ENCODE data around the gene ABLIM2.

Gene ABLIM2

DNA sequence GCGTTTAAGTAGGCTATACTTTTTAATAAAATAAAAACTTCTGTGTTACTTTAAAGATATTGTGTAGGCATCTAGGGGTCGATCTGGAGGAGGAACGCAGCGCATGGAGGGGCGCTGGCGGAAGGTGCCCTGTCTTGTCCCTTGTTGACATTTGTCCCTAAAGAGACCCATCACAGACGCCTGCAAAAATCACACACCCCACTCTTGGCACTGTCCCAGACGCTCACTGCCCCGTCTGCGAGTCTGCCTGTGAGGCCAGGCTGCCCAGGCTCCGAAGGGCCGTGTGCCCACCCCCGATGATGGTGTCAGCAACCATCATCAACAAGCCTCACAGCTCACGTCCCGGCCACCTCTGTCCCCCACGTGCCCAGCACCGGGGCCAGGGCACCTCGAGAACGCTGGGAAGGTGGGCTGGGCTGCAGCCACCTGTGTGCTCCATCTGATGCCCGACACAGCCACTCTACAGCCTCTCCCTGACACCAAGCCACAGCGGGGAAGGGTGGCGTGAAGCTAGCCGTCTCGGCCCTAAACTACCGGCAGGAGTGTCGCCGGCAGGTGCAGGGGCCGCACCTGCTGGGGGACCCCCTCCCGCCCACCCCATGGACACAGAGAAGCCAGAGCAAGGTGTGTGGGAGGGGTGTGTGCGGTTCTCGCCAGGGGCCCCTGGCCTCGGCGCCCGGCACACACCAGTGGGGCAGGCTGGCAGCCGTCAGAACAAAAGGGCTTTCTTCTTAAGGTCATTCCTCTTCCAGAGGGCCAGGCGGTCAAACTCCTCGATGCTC lies 192.1 kb downstream of the ABLIM2 start:
- no peak for TF ChIP-seq JUND (IDR thresholded peaks at IDR 0.05; ENCODE audit: low read depth)
- no peak for DNase-seq (ENCODE audit: low read depth in 1 of 2, low spot score in 1 of 2)
- in situ Hi-C loops (cut with HindIII; ENCODE audit: low pct_unique_long_range_greater_than_20kb, low sequenced_read_pairs), result no loop called here

DNA sequence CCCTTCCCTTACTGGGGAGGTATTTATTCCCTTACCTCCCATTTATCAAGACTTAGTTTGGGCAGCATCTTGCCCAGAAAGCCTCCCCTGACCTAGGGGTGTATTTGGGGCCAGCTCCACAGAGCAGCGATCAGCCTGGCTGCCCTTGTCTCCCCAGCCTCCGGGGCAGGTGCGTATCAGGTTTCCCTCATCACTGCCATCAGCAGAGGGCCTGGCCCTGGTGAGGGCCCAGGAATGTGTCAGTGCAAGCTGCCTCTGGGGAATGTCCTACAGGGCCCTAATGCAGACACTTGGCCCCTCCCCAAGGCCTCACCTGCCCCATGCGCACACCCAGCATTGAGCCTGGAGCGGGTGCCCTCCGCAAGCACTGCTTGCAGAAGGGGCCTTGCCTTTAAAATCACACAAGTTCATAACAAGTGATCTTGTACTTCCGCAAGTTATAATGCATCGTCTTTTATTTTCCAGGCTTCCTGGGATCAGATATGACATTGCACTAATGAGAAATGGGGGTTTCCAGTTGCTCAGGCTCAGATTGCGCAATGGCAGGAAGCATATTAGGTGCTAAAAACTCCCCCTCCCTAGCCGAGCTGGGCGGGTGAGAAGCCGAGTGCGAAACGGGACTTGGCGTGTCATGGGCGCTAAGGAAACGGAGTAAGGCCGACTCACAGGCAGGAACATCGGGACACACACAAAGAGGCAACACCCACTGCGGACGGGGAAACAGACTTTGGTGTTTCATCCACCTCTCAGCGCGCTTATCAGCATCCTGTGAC lies 193.5 kb downstream of the ABLIM2 start:
- in situ Hi-C loops (cut with HindIII; ENCODE audit: low pct_unique_long_range_greater_than_20kb, low sequenced_read_pairs), result no loop called here
- TF ChIP-seq JUND (IDR thresholded peaks at IDR 0.05; ENCODE audit: low read depth), result no peak
- DNase-seq (ENCODE audit: low read depth in 1 of 2, low spot score in 1 of 2), result no peak

- DNase-seq (ENCODE audit: low read depth in 1 of 2, low spot score in 1 of 2), result no peak
- TF ChIP-seq JUND (IDR thresholded peaks at IDR 0.05; ENCODE audit: low read depth), result no peak
- in situ Hi-C loops (cut with HindIII; ENCODE audit: low pct_unique_long_range_greater_than_20kb, low sequenced_read_pairs), result no loop called here
Measured at GRCh38 chr4:7964459-7964858, 194.2 kb downstream of the ABLIM2 start.

DNA sequence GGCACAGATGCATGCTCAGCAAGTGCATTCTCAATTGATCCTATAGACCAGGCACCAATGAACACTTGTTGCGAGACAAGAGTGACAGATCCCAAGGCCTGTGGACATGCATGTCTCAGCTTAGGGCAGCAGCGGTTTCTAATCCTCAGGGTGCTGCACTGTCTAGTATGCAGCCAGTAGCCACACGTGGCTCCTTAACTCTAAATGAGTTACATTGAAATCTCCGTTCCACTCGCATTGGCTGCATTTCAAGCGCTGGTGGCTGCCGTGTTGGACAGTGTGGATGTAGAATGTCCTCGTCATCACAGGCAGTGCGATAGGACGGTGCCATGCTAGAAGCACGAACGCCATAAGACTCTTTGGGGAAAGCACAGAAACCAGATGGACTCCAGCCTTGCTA lies 194.9 kb downstream of the ABLIM2 start:
- in situ Hi-C loops (cut with HindIII; ENCODE audit: low pct_unique_long_range_greater_than_20kb, low sequenced_read_pairs), result no loop called here
- no peak for TF ChIP-seq JUND (IDR thresholded peaks at IDR 0.05; ENCODE audit: low read depth)

GRCh38 chr4:7962609-7963508 lies 195.8 kb downstream of the ABLIM2 start:
- DNase-seq (ENCODE audit: low read depth in 1 of 2, low spot score in 1 of 2), result no peak
- in situ Hi-C loops (cut with HindIII; ENCODE audit: low pct_unique_long_range_greater_than_20kb, low sequenced_read_pairs), result no loop called here
- TF ChIP-seq JUND (IDR thresholded peaks at IDR 0.05; ENCODE audit: low read depth), result no peak

More for the DNA sequence above, 194.9 kb downstream of the ABLIM2 start:
- no peak for DNase-seq (ENCODE audit: low read depth in 1 of 2, low spot score in 1 of 2)

DNA sequence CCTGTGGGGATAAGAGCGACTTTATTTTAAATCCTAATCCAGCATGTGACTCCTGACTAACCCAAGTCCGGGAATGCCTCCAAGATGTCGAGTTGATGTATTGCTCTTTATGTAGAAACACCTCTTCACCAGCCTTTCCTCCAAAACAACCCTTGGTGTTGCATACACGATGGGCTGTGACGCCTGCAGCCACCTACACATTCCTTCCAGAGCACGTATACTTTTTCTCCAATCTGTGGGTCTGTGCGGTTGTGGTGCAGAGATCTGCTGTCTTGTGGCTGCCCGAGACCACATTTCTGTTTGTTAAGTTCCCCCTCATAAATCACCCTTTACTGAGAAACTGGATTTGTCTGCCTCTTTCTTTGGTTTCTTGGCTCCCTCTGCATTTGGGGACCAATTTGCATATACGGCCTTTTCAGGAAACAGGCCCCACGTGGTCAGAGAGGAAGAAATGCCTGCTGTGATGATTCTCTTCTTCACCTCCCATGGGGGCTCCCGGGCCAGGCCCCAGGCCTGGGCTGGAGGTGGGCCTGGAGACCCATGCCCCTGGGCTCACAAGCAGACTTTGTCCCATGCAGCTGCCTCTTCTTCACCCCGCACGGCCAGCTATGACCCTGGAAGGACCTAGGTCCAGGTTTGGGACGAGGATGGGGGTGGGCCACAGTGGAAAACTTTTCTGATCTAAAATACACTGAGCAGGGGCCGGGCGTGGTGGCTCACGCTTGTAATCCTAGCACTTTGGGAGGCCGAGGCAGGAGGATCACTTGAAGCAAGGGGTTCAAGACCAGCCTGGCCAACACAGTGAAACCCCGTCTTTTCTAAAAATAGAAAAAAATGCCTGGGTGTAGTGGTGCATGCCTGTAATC lies 197.6 kb downstream of the ABLIM2 start:
- TF ChIP-seq JUND (IDR thresholded peaks at IDR 0.05; ENCODE audit: low read depth), result no peak
- DNase-seq (ENCODE audit: low read depth in 1 of 2, low spot score in 1 of 2), result no peak
- in situ Hi-C loops (cut with HindIII; ENCODE audit: low pct_unique_long_range_greater_than_20kb, low sequenced_read_pairs), result no loop called here

GRCh38 chr4:7960017-7960789 lies 198.4 kb downstream of the ABLIM2 start:
- no peak for TF ChIP-seq JUND (IDR thresholded peaks at IDR 0.05; ENCODE audit: low read depth)
- in situ Hi-C loops (cut with HindIII; ENCODE audit: low pct_unique_long_range_greater_than_20kb, low sequenced_read_pairs), result no loop called here
- DNase-seq (ENCODE audit: low read depth in 1 of 2, low spot score in 1 of 2), result no peak

DNA sequence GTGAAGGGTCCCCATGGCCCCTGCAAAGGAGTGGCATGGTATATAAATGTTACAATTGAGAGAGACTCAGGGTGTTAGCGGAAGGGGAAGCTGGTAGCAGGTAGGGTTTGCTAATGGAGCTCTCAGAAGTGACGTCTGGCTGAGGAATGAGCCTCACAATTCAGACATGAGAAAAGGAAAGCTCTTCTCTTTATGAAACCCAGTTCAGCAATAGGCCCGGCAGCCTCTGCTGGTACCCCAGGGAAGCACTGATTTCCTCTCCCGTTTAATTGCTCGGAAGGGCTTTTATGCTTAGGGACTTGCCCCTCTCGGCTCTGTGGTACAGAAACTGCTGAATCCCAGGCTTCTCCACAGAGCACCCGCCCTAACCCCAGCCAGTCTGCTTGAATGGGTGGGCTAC lies 199.5 kb downstream of the ABLIM2 start:
- no peak for DNase-seq (ENCODE audit: low read depth in 1 of 2, low spot score in 1 of 2)
- no peak for TF ChIP-seq JUND (IDR thresholded peaks at IDR 0.05; ENCODE audit: low read depth)
- in situ Hi-C loops (cut with HindIII; ENCODE audit: low pct_unique_long_range_greater_than_20kb, low sequenced_read_pairs), result no loop called here

GRCh38 chr4:7956934-7957656 lies 201.5 kb downstream of the ABLIM2 start:
- in situ Hi-C loops (cut with HindIII; ENCODE audit: low pct_unique_long_range_greater_than_20kb, low sequenced_read_pairs), result no loop called here
- TF ChIP-seq JUND (IDR thresholded peaks at IDR 0.05; ENCODE audit: low read depth), result no peak
- DNase-seq (ENCODE audit: low read depth in 1 of 2, low spot score in 1 of 2), result no peak

DNA sequence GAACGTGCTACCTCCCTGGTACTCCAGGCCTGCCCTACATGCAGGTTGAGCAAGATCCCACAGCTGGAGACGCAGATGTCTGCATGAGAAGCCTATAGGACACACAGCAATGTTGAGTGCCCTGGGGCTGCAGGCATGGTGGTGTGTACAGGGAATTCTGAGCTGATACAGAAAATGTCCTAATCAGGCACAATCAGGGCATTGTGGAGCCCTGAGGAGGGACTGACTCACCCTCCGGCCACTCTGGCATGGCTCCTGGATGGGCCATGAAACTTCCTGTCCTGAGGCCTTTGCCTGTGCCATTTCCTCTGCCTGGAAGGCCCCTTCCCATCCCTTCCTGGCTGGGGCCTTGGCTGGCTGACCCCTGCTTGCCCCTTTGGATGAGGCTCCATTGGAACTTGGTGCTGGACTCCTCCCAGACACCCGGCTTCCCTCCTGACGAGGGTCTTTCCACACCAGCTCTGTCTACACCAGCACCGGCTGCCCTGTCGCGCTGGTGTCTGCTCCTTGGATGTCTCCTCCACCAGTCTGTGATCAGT lies 202.3 kb downstream of the ABLIM2 start:
- no peak for TF ChIP-seq JUND (IDR thresholded peaks at IDR 0.05; ENCODE audit: low read depth)
- in situ Hi-C loops (cut with HindIII; ENCODE audit: low pct_unique_long_range_greater_than_20kb, low sequenced_read_pairs), result no loop called here
- no peak for DNase-seq (ENCODE audit: low read depth in 1 of 2, low spot score in 1 of 2)

Data from T47D (cell line).